Hepatocyte (in vitro differentiated cells): ENCODE results near the gene WRNIP1. TPM values are rescaled to one million over a fixed set of nuclear protein-coding genes. Genes with fewer than 3 reads are reported as not detected.

Experiments used
- DNase-seq: peaks from one replicate; pipeline ENCODE4 v3.0.0-alpha.2; 2016; ENCODE audit warnings: low spot score
- H2AFZ ChIP-seq: fragments of 200-600 bp; sonication (generic); 2 replicates; pipeline ENCODE4 v1.6.0; 2016; ENCODE audit warnings: antibody characterized with exemption, mild to moderate bottlenecking
- H3K27ac ChIP-seq: fragments of 200-600 bp; sonication (generic); 2 replicates; pipeline ENCODE4 v1.5.1; 2016; ENCODE audit warnings: mild to moderate bottlenecking
- H3K27me3 ChIP-seq: fragments of 200-600 bp; sonication (generic); 2 replicates; pipeline ENCODE4 v1.6.1; 2016
- H3K36me3 ChIP-seq: fragments of 200-600 bp; sonication (generic); replicated peaks from 2 replicates; pipeline ENCODE4 v1.5.1; 2016; ENCODE audit warnings: low read depth; ENCODE audit not compliant: insufficient read depth
- H3K4me1 ChIP-seq: fragments of 200-600 bp; sonication (generic); 2 replicates; pipeline ENCODE4 v1.5.1; 2016; ENCODE audit warnings: mild to moderate bottlenecking, moderate library complexity; ENCODE audit not compliant: insufficient read depth
- H3K4me2 ChIP-seq: fragments of 200-600 bp; sonication (generic); 2 replicates; pipeline ENCODE4 v1.6.0; 2016
- H3K4me3 ChIP-seq: fragments of 200-600 bp; sonication (generic); 2 replicates; pipeline ENCODE4 v1.5.1; 2016; ENCODE audit warnings: mild to moderate bottlenecking
- H3K79me2 ChIP-seq: fragments of 200-600 bp; sonication (generic); 2 replicates; pipeline ENCODE4 v1.6.0; 2017; ENCODE audit warnings: mild to moderate bottlenecking
- H3K9me2 ChIP-seq: fragments of 200-600 bp; sonication (generic); replicated peaks from 2 replicates; pipeline ENCODE4 v1.6.0; 2017; ENCODE audit warnings: mild to moderate bottlenecking; ENCODE audit not compliant: insufficient read depth
- H3K9me3 ChIP-seq: fragments of 200-600 bp; sonication (generic); 2 replicates; pipeline ENCODE4 v1.5.1; 2016; ENCODE audit warnings: low read depth, mild to moderate bottlenecking
- H4K20me1 ChIP-seq: fragments of 200-600 bp; sonication (generic); 2 replicates; pipeline ENCODE4 v1.6.0; 2016; ENCODE audit warnings: mild to moderate bottlenecking; ENCODE audit not compliant: insufficient read depth, poor library complexity, severe bottlenecking
- CTCF ChIP-seq: fragments of 200-600 bp; sonication (generic); IDR thresholded peaks from 2 replicates; pipeline ENCODE4 v1.5.1; 2016; ENCODE audit warnings: antibody characterized with exemption, mild to moderate bottlenecking; ENCODE audit not compliant: poor library complexity
- EZH2 ChIP-seq: fragments of 200-600 bp; sonication (generic); IDR thresholded peaks from 2 replicates; pipeline ENCODE4 v1.6.1; 2016; ENCODE audit warnings: antibody characterized with exemption, mild to moderate bottlenecking, borderline replicate concordance
- EZH2phosphoT487 ChIP-seq: fragments of 200-600 bp; sonication (generic); IDR thresholded peaks from one replicate; pipeline ENCODE4 v1.6.1; 2018; ENCODE audit warnings: antibody characterized with exemption, mild to moderate bottlenecking, low read depth, moderate library complexity; ENCODE audit not compliant: unreplicated experiment, severe bottlenecking
- WGBS: methylation state at CpG from one replicate; pipeline ENCODE4 v1.1.6; 2016; ENCODE audit warnings: low lambda C conversion rate; ENCODE audit errors: missing lambda C conversion rate; 5-methylcytosine and 5-hydroxymethylcytosine counted together
- polyA plus RNA-seq: library from polyadenylated mRNA; unstranded; fragments of >200 nt; fragmentation: Nextera tagmentation; extraction: Ambion mirVana; gene quantifications from 2 replicates; pipeline ENCODE4 v1.2.1, GENCODE V29; 2016
- total RNA-seq: library from RNA; depleted of rRNA; stranded (reverse); fragments of >200 nt; gene quantifications from 2 replicates; pipeline ENCODE4 v1.2.3, GENCODE V29; 2014

Gene WRNIP1
- total and polyA plus RNA-seq, 2 experiments from 2014 or later: 47.6 to 54.6 TPM

- H3K4me1 ChIP-seq: no peaks in the 10 kb centered on the region
- no peaks in the 10 kb centered on the region for H3K27me3 ChIP-seq
- WGBS: 59% methylated on average over 3 of the region's 3 CpGs
- no peaks in the 10 kb centered on the region for H4K20me1 ChIP-seq
- TF ChIP-seq CTCF (no peak), EZH2 (no peak), EZH2phosphoT487 (no peak)
- no peak overlapping the region for H2AFZ ChIP-seq
- no peaks in the 10 kb centered on the region for H3K79me2 ChIP-seq
- H3K9me2 ChIP-seq: no peaks in the 10 kb centered on the region
- no peak for DNase-seq
- H3K4me3 ChIP-seq: no peak overlapping the region
- no peaks in the 10 kb centered on the region for H3K36me3 ChIP-seq
- H3K9me3 ChIP-seq: no peaks in the 10 kb centered on the region
- no peak overlapping the region for H3K27ac ChIP-seq
- no peak overlapping the region for H3K4me2 ChIP-seq
These were observed 10.8 kb upstream of the WRNIP1 start for GRCh38 chr6:2754393-2754792.

GRCh38 chr6:2754911-2755310, 10.3 kb upstream of the WRNIP1 start:
- Histone ChIP-seq H3K27me3 (no peaks in the 10 kb centered on the region), H3K27ac (no peak overlapping the region), H3K9me3 (no peaks in the 10 kb centered on the region), H3K4me3 (no peak overlapping the region), H3K4me2 (no peak overlapping the region), H3K36me3 (no peaks in the 10 kb centered on the region), H3K9me2 (no peaks in the 10 kb centered on the region), H2AFZ (no peak overlapping the region), H3K79me2 (no peaks in the 10 kb centered on the region), H3K4me1 (no peaks in the 10 kb centered on the region), H4K20me1 (no peaks in the 10 kb centered on the region)
- no peak for DNase-seq
- WGBS: 95% methylated on average over 1 of the region's 1 CpG
- no peak for TF ChIP-seq CTCF
- TF ChIP-seq EZH2: no peak
- no peak for TF ChIP-seq EZH2phosphoT487

DNA sequence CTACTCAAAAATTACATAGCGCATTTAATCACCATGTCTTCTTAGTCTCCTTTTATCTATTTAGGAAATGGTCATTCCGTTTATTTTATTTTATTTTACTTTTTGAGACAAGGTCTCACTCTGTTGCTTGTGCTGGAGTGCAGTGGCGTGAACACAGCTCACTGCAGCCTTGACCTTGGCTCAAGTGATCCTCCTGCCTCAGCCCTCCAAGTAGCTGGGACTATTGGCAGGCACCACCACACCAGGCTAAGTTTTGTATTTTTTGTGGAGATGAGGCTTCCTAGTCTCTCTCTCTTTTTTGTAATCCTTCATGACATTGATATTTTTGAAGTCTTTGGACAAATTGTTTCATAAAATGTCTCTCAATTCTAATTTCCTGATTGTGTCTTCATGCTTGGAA, 9.7 kb upstream of the WRNIP1 start:
- no peak overlapping the region for H2AFZ ChIP-seq
- H3K4me1 ChIP-seq: no peaks in the 10 kb centered on the region
- no peak overlapping the region for H3K4me2 ChIP-seq
- DNase-seq: no peak
- no peaks in the 10 kb centered on the region for H3K79me2 ChIP-seq
- no peaks in the 10 kb centered on the region for H4K20me1 ChIP-seq
- 87% methylated on average over 3 of the region's 3 CpGs for WGBS
- TF ChIP-seq EZH2 (no peak), EZH2phosphoT487 (no peak), CTCF (no peak)
- H3K27ac ChIP-seq: no peak overlapping the region
- no peaks in the 10 kb centered on the region for H3K9me2 ChIP-seq
- H3K27me3 ChIP-seq: no peaks in the 10 kb centered on the region
- no peak overlapping the region for H3K4me3 ChIP-seq
- H3K36me3 ChIP-seq: no peaks in the 10 kb centered on the region
- H3K9me3 ChIP-seq: no peaks in the 10 kb centered on the region

DNA sequence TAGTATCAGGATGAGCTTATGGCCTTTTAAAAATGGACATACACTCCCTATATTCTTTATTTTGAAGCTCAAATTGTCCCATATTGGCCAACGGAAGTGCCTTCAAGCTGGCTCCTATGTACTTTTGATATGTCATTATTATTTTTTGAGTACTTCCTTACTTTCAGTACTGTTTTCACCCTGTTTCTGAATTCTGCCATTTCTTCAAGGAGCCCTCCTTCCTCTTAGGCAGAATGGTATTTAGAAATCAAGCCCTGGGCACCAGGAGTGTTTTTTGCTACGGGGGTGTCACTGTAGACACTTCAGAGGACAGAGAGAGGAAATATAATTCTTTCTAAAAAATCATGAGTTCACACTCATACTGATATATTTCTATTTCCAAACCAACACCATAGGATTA, 9.0 kb upstream of the WRNIP1 start:
- no peak for DNase-seq
- Histone ChIP-seq H3K9me3 (no peaks in the 10 kb centered on the region), H3K4me2 (no peak overlapping the region), H3K4me1 (no peaks in the 10 kb centered on the region), H3K36me3 (no peaks in the 10 kb centered on the region), H4K20me1 (no peaks in the 10 kb centered on the region), H3K4me3 (no peak overlapping the region), H3K9me2 (no peaks in the 10 kb centered on the region), H2AFZ (no peak overlapping the region), H3K27me3 (no peaks in the 10 kb centered on the region), H3K79me2 (no peaks in the 10 kb centered on the region), H3K27ac (no peak overlapping the region)
- TF ChIP-seq CTCF: no peak
- WGBS: 87% methylated on average over 2 of the region's 2 CpGs
